ENCODE measurements around the gene MYO18A.

MYO18A gene

DNA sequence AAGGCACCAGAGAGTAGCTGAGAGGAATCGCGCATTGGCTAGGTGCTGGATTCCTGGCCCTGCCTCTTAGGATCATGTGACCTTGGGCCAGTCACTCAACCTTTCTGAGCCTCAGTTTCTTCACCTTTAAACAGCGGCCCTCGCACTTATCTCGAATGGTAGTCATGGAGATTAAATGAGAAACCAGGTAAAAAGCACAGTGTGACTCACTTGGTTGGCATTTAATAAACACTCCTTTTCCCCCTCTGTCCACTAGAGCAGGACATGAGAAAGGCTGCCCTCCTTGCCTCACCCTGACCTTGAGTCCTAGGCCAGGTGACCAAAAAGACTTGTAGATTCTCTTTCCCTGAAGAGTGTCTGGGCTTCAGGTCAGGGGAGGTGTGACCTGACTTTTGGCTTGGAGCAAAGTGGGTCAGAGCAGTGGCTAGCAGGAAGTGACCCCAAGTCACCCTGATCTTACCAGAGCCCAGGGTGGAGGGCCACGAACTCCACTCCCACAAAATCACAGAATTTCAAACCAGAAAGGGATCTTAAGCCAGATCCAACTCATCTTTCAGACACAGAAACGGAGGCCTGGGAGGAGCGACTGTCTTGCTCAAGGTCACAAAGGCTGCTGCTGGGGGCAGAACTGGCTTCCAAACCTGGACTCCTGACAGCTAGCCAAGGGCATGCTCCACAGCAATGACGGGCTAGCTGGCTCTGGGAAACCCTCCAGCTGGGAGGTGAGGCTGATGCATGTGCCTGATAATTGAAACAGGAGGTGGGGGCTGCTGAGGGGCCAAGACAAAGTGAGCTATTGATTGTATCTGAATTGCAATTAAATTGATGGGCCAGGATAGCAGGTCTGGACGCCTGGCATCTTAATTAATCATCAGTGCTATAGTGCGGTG lies 72.0 kb downstream of the MYO18A start:
- ATAC-seq: no peak
- Mint-ChIP-seq H3K27me3 (no peaks in the 10 kb centered on the region), H3K9me3 (no peaks in the 10 kb centered on the region), H3K4me3 (no peak overlapping the region), H3K36me3 (ENCODE audit: low read depth) (peaks cover 8% of the 10 kb centered on the region), H3K27ac (no peak overlapping the region), H3K4me1 (peaks cover 1% of the 10 kb centered on the region)
- DNase-seq: no peak

- no peak for DNase-seq
These were observed 73.1 kb downstream of the MYO18A start for GRCh38 chr17:29107084-29107483.

DNA sequence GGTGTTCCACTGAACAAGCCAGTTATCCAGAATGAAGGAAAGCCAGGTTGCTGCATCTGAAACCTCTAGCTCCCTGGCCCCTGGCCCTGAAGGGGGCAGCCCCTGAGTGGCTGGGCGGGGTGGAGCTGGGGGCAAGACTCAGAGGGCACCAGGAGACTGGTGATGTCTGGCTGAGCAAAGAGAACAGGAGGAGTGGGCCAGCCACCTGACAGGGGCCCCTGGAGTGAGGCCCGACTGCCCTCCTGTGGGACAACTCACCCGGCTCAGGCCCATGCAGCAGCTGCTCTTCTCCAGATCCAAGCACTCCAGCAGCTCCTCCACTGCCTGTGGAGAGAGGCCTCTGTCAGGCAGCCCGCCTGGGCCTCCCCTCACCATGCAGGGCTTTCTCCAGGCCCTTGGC lies 76.9 kb downstream of the MYO18A start:
- peaks cover 5% of the 10 kb centered on the region for H3K4me1 Mint-ChIP-seq
- ATAC-seq: no peak
- H3K4me3 Mint-ChIP-seq: no peak overlapping the region
- peaks cover 5% of the 10 kb centered on the region for H3K36me3 Mint-ChIP-seq (ENCODE audit: low read depth)
- H3K27me3 Mint-ChIP-seq: no peaks in the 10 kb centered on the region
- H3K27ac Mint-ChIP-seq: no peak overlapping the region
- DNase-seq: no peak
- no peaks in the 10 kb centered on the region for H3K9me3 Mint-ChIP-seq

More at GRCh38 chr17:29107084-29107483, 73.1 kb downstream of the MYO18A start:
- no peak for ATAC-seq
- Mint-ChIP-seq H3K27ac (no peak overlapping the region), H3K36me3 (ENCODE audit: low read depth) (peaks cover 8% of the 10 kb centered on the region), H3K27me3 (no peaks in the 10 kb centered on the region), H3K4me1 (peaks cover 1% of the 10 kb centered on the region), H3K9me3 (no peaks in the 10 kb centered on the region), H3K4me3 (no peak overlapping the region)

DNA sequence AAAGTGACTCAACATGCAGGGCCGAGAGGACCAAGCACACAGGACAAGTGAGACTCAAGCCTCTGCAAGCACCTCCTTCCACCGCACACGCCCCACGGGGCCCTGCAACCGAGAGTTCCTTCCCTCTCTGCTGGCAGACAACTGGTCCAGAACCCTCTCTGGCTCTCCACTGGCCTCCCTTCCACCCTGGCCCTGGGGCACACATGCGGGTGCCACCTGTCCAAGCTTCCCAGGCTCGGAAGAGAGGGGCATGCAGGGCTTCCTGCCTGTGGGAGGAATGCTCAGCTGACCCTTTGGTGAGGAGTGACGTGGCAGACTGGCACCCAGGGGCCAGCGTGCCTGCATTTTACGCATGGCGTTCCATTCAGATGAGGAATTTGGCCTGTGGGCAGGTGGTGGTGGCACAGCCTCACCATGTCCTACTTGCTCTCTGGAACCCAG lies 77.4 kb downstream of the MYO18A start:
- DNase-seq (no peak), ATAC-seq (no peak)
- no peak overlapping the region for H3K4me3 Mint-ChIP-seq
- H3K27me3 Mint-ChIP-seq: no peaks in the 10 kb centered on the region
- H3K36me3 Mint-ChIP-seq (ENCODE audit: low read depth): peaks cover 5% of the 10 kb centered on the region
- H3K4me1 Mint-ChIP-seq: peaks cover 5% of the 10 kb centered on the region
- H3K9me3 Mint-ChIP-seq: no peaks in the 10 kb centered on the region
- no peak overlapping the region for H3K27ac Mint-ChIP-seq

DNA sequence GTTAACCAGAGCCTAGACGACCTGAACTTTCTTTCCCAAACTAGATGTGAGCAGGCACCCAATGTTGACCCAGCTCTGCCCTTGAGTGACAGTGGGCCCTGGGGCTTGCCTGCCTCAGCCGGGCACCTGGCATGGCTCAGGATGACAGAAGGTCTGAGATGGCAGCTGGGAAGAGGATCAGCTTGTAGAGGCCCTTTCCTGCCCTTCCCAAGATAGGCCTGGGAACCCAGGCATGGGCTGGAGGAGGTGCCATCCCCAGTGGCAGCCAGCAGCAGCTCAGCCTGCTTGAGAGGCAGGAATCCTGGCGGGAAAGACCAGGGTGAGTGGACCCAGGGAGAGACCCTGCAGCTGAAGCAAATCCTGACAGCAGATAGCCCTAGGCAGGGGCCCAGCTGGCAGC lies 78.2 kb downstream of the MYO18A start:
- Mint-ChIP-seq H3K9me3 (no peaks in the 10 kb centered on the region), H3K27ac (no peak overlapping the region), H3K4me1 (peaks cover 5% of the 10 kb centered on the region), H3K27me3 (no peaks in the 10 kb centered on the region), H3K4me3 (no peak overlapping the region), H3K36me3 (ENCODE audit: low read depth) (peaks cover 5% of the 10 kb centered on the region)
- DNase-seq (no peak), ATAC-seq (no peak)

GRCh38 chr17:29100296-29100695 lies 79.9 kb downstream of the MYO18A start:
- DNase-seq (no peak), ATAC-seq (no peak)
- Mint-ChIP-seq H3K36me3 (ENCODE audit: low read depth) (peaks cover 5% of the 10 kb centered on the region), H3K4me3 (no peak overlapping the region), H3K27me3 (no peaks in the 10 kb centered on the region), H3K4me1 (peaks cover 5% of the 10 kb centered on the region), H3K9me3 (no peaks in the 10 kb centered on the region), H3K27ac (no peak overlapping the region)

DNA sequence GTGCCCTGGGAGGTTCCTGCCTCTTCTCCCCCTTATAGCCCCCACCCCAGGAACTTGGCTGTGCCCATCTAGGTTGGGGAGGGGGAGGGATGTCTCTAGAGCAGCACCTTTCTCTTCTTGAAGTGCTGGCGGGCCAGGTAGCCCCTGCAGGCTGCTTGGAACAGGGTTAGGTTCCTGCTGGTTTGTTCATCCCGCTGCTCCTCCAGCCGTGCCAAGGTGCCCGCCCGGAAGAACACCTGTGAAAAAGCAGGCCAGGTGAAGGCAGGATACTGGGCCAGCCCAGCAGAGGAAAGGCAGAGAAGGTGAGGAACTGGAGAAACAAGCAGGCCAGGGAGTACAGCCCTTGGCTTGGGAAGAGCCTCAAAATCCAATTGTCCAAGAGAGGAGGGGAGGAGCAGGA lies 80.7 kb downstream of the MYO18A start:
- Mint-ChIP-seq H3K4me3 (no peak overlapping the region), H3K36me3 (ENCODE audit: low read depth) (peaks cover 3% of the 10 kb centered on the region), H3K27ac (no peak overlapping the region), H3K4me1 (peaks cover 5% of the 10 kb centered on the region), H3K27me3 (no peaks in the 10 kb centered on the region), H3K9me3 (no peaks in the 10 kb centered on the region)
- DNase-seq (no peak), ATAC-seq (no peak)

DNA sequence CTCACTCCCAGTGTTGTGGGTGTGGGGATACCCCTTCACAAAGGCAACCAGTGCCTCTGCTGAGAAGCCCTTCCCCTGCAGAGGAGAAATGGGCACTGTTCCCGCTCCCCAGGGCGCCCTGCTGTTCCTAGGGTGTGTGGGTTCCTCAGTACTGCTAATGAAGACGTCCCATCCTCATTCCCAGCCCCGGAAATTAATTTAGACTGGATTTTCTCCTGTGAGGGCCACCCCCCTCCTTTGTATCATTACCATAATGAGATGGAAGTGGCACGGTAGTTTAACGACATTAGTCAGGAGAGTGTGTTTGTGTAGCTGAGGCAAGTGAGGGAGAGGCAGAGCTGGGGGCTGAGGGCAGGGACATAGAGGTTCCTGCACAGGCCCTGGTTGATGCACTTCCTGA lies 84.1 kb downstream of the MYO18A start:
- H3K27me3 Mint-ChIP-seq: no peaks in the 10 kb centered on the region
- H3K27ac Mint-ChIP-seq: no peak overlapping the region

DNA sequence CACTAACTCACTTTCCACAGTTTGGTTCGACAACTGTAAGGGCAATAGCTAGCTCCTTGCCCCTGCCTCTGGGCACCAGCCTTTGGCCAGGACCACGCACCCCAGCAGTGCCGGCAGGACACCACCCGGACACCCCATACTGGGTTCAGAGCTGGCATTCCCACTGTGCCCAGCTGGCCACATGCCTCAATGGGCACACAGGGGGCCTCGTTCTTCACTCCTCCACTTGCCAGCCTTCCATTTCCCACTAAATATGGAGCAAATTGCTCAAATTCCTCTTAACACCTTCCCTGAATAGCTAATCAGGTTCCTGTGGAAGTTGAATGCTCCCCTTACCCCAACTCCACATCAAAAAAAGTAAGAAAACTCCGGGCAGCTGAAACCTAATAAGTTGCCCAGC lies 84.8 kb downstream of the MYO18A start:
- Mint-ChIP-seq H3K9me3 (no peaks in the 10 kb centered on the region), H3K27me3 (no peaks in the 10 kb centered on the region), H3K4me1 (peaks cover 5% of the 10 kb centered on the region), H3K36me3 (ENCODE audit: low read depth) (no peaks in the 10 kb centered on the region), H3K27ac (no peak overlapping the region), H3K4me3 (no peak overlapping the region)
- no peak for ATAC-seq
- no peak for DNase-seq

More for the DNA sequence above, 84.1 kb downstream of the MYO18A start:
- peaks cover 5% of the 10 kb centered on the region for H3K4me1 Mint-ChIP-seq
- H3K9me3 Mint-ChIP-seq: no peaks in the 10 kb centered on the region
- H3K36me3 Mint-ChIP-seq (ENCODE audit: low read depth): no peaks in the 10 kb centered on the region
- no peak overlapping the region for H3K4me3 Mint-ChIP-seq
- DNase-seq: no peak
- no peak for ATAC-seq

DNA sequence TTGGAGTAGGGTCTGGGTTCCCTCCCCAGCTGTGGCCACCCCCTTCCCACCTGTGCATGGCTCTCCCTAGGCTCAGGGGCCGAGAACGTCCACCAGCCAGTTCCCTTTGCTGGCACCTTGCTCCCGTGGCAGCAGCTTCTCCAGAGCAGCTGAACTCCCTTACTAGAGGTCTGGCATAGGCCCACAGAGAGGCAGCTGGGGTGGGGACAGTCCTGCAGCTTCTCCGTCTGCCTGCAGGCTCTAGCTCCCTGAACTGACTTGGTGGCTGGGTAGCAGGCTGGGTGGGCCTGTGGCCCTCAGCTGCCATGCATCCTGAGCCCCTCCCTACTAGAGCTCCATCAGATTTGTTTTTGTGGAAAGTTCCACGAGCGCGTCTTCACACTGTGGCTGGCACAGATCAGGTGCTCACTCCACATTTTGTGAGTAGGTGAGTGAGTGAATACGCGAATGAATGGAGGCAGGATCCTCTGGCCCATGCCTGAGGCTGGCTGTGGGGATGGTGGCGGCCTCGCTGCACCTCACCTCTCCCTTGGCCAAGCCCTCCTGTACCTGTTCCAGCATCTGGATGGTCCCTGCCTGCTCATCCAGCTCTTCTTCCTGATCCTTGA lies 86.0 kb downstream of the MYO18A start:
- no peak overlapping the region for H3K4me3 Mint-ChIP-seq
- no peak for ATAC-seq
- peaks cover 2% of the 10 kb centered on the region for H3K36me3 Mint-ChIP-seq (ENCODE audit: low read depth)
- no peaks in the 10 kb centered on the region for H3K9me3 Mint-ChIP-seq
- no peaks in the 10 kb centered on the region for H3K27me3 Mint-ChIP-seq
- no peak overlapping the region for H3K27ac Mint-ChIP-seq
- H3K4me1 Mint-ChIP-seq: no peaks in the 10 kb centered on the region
- DNase-seq: no peak

DNA sequence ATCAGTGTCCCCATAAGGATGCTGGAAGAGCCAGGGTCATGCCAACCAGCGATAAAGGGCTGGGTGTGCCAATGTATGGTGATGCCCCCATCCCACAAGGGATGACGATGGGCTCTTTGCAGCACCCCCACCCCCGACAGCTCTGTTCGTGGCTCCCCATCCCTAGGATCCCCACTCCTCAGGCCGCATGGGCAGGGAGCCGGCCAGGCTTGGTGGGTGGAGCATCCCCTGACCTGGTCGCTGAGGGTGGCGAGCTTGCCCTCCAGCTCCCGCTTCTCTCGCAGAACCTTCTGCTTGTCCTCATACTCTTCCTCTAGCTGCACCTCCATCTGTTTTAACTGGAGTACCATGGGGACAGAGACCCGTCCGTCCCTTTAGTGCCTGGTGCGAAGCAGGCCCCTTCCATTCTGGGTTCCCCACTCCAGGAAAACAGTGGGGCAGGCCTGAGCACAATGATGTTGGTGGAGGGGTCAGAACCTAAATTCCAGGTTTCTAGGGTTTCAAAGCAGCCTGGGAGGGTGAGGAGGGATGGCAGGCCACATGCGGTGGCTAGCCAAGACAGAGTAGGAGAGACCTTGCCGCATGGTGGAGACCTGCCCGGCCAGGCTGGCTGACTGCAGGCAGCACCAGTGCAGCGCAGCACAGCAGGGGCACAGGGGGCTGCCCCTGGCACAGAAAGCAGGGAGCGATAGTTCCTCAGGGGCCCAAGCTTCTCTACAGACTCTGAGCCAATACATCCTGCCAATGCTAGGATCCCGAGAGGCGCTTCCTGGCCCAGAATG lies 86.9 kb downstream of the MYO18A start:
- no peak overlapping the region for H3K27ac Mint-ChIP-seq
- DNase-seq: no peak
- no peak for ATAC-seq
- H3K9me3 Mint-ChIP-seq: no peaks in the 10 kb centered on the region
- no peaks in the 10 kb centered on the region for H3K4me1 Mint-ChIP-seq
- no peak overlapping the region for H3K4me3 Mint-ChIP-seq
- H3K36me3 Mint-ChIP-seq (ENCODE audit: low read depth): peaks cover 4% of the 10 kb centered on the region
- H3K27me3 Mint-ChIP-seq: no peaks in the 10 kb centered on the region

DNA sequence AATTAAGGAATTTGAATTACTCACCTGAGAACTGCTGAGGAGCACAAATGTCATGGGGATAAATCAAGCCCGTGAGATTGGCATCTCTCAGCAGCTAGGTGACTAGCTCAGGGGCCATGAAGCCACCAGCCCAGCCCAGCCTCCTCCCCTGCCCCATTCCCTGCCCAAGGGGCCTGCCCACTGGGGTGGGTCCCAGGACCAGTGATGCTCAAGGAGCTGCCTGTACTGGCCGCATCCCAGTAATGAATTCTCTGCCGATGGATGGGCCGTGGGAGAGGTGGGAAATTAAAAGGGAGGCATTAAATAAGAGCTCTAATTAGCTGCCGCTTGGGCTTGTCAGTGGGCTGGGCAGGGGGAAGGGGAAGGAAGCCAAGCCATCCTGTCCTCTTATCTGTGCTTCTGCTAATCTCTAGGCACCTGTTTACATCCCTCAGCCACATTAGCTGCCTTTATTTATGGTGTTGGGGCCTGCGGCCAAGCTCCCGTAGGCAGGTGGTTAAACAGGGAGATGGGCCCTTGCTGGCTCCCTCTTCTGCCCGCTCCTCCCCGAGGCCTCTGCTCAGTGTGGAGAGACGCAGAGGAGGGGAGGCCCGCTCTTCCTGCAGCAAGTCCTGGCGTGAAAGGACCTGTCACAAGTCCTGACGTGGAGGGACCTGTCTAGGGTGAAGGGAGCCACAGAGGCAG lies 88.5 kb downstream of the MYO18A start:
- no peak overlapping the region for H3K4me3 Mint-ChIP-seq
- no peaks in the 10 kb centered on the region for H3K4me1 Mint-ChIP-seq
- DNase-seq (no peak), ATAC-seq (no peak)
- peaks cover 5% of the 10 kb centered on the region for H3K36me3 Mint-ChIP-seq (ENCODE audit: low read depth)
- H3K27me3 Mint-ChIP-seq: no peaks in the 10 kb centered on the region
- no peak overlapping the region for H3K27ac Mint-ChIP-seq
- H3K9me3 Mint-ChIP-seq: no peaks in the 10 kb centered on the region

GRCh38 chr17:29090750-29091605 lies 89.2 kb downstream of the MYO18A start:
- Mint-ChIP-seq H3K4me3 (no peak overlapping the region), H3K27ac (no peak overlapping the region), H3K36me3 (ENCODE audit: low read depth) (peaks cover 5% of the 10 kb centered on the region), H3K9me3 (no peaks in the 10 kb centered on the region), H3K4me1 (no peaks in the 10 kb centered on the region), H3K27me3 (no peaks in the 10 kb centered on the region)
- DNase-seq (no peak), ATAC-seq (peak; percentile 12)

GRCh38 chr17:29090108-29090507 lies 90.1 kb downstream of the MYO18A start:
- H3K4me1 Mint-ChIP-seq: no peaks in the 10 kb centered on the region
- ATAC-seq: no peak
- no peak overlapping the region for H3K4me3 Mint-ChIP-seq
- no peak overlapping the region for H3K27ac Mint-ChIP-seq
- peaks cover 5% of the 10 kb centered on the region for H3K36me3 Mint-ChIP-seq (ENCODE audit: low read depth)
- no peak for DNase-seq
- H3K27me3 Mint-ChIP-seq: no peaks in the 10 kb centered on the region
- no peaks in the 10 kb centered on the region for H3K9me3 Mint-ChIP-seq

All from activated naive CD8-positive, alpha-beta T cell treated with anti-CD3 and anti-CD28 coated beads, Interleukin-2, amount 50 U/mL, for 24 hours (primary cell).